Eye (tissue), 1 donor: ENCODE data around the gene ALDH1L1.

Experiments
- DNase-seq: peaks from one replicate; pipeline ENCODE4 v3.0.0-alpha.2; 2015

ALDH1L1 gene

GRCh38 chr3:126154391-126155279, 25.8 kb downstream of the ALDH1L1 start:
- DNase-seq, result no peak

- no peak for DNase-seq
Measured at GRCh38 chr3:126153695-126154360, 26.6 kb downstream of the ALDH1L1 start.

- DNase-seq, result no peak
Measured at GRCh38 chr3:126152901-126153694, 27.3 kb downstream of the ALDH1L1 start.

GRCh38 chr3:126152458-126152857, 27.9 kb downstream of the ALDH1L1 start:
- DNase-seq, result no peak

- DNase-seq, result no peak
Measured at GRCh38 chr3:126151562-126152302, 28.7 kb downstream of the ALDH1L1 start.

- no peak for DNase-seq
Measured at GRCh38 chr3:126149960-126150515, 30.3 kb downstream of the ALDH1L1 start.

GRCh38 chr3:126149256-126149902, 31.0 kb downstream of the ALDH1L1 start:
- DNase-seq, result no peak

- DNase-seq, result no peak
Measured at GRCh38 chr3:126147932-126148683, 32.3 kb downstream of the ALDH1L1 start.

GRCh38 chr3:126147147-126147931, 33.0 kb downstream of the ALDH1L1 start:
- DNase-seq, result no peak

GRCh38 chr3:126146525-126147146, 33.8 kb downstream of the ALDH1L1 start:
- DNase-seq, result no peak

GRCh38 chr3:126146034-126146433, 34.4 kb downstream of the ALDH1L1 start:
- DNase-seq, result no peak

- DNase-seq, result no peak
Measured at GRCh38 chr3:126142652-126143051, 37.7 kb downstream of the ALDH1L1 start.

GRCh38 chr3:126137490-126138130, 42.8 kb downstream of the ALDH1L1 start:
- DNase-seq, result no peak

GRCh38 chr3:126136428-126137220, 43.8 kb downstream of the ALDH1L1 start:
- DNase-seq, result peak; percentile 61

- DNase-seq, result no peak
Measured at GRCh38 chr3:126135406-126136076, 44.8 kb downstream of the ALDH1L1 start.

GRCh38 chr3:126135071-126135405, 45.3 kb downstream of the ALDH1L1 start:
- DNase-seq, result no peak

- peak; percentile 93 for DNase-seq
Measured at GRCh38 chr3:126134219-126134975, 46.0 kb downstream of the ALDH1L1 start.
